ENCODE results near the gene OR10G2. TPM values are rescaled to one million over a fixed set of nuclear protein-coding genes. Genes with fewer than 3 reads are reported as not detected.

OR10G2 gene
- polyA plus RNA-seq, 3 donors = not detected

DNA sequence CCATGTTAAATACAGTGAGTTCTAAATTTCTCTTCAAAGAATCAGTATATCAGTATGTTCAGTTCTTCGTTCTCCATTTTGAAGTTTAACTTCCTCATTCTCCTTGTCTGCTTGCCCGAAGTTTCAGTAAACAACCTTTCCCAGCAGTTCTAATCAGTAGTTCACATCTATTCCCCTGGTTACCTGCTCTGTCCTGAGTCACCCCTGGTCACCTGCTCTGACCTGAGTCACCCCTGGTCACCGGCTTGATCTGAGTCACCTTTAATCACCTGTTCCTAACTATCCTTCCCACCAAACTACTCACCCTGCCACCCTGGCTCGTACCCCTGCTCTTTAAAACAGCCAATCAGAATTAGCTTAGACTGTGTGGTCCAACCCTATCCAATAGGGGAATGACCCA is 45.4 kb downstream of the OR10G2 start:
- Histone ChIP-seq H3K27me3 (ENCODE audit: control insufficient read depth in 2 of 2, insufficient read depth in 2 of 2, low read length in 2 of 2) (no peaks in the 10 kb centered on the region), H4K20me1 (ENCODE audit: insufficient read depth, low read length) (no peaks in the 10 kb centered on the region), H3K4me2 (replicated peaks; ENCODE audit: extremely low read depth, low read length, poor library complexity, severe bottlenecking) (no peak overlapping the region), H3K27ac (ENCODE audit: low read depth in 1 of 2, low read length in 2 of 2) (no peak overlapping the region), H3K4me3 (replicated peaks in 1 of 3; ENCODE audit: low read depth in 2 of 3, low read length in 3 of 3) (no peak overlapping the region), H3K9ac (ENCODE audit: insufficient read depth, low read length, poor library complexity, severe bottlenecking) (no peak overlapping the region), H3K79me2 (ENCODE audit: insufficient read depth, low read length) (no peaks in the 10 kb centered on the region), H3K4me1 (ENCODE audit: control insufficient read depth in 1 of 2, insufficient read depth in 2 of 2, low read length in 2 of 2) (no peaks in the 10 kb centered on the region), H3K9me3 (replicated peaks in 1 of 2; ENCODE audit: control insufficient read depth in 1 of 2, insufficient read depth in 1 of 2, low read length in 2 of 2) (peaks cover 21 to 24% of the 10 kb centered on the region in 2 donors), H2AFZ (ENCODE audit: insufficient read depth, low read depth, low read length, poor library complexity, severe bottlenecking) (no peak overlapping the region), H3K36me3 (replicated peaks in 1 of 2; ENCODE audit: control insufficient read depth in 1 of 2, insufficient read depth in 2 of 2, low read length in 2 of 2) (no peaks in the 10 kb centered on the region)
- intact Hi-C loops (cut with micrococcal nuclease) = no loop called here
- peaks cover 21 to 39% (median 29%) of the 10 kb centered on the region in 7 donors for H3K9me3 Mint-ChIP-seq
- WGBS (ENCODE audit: insufficient coverage) = 78% methylated on average over 3 of the region's 4 CpGs
- no peak overlapping the region for H3K4me3 Mint-ChIP-seq
- TF ChIP-seq, protein P1, sequence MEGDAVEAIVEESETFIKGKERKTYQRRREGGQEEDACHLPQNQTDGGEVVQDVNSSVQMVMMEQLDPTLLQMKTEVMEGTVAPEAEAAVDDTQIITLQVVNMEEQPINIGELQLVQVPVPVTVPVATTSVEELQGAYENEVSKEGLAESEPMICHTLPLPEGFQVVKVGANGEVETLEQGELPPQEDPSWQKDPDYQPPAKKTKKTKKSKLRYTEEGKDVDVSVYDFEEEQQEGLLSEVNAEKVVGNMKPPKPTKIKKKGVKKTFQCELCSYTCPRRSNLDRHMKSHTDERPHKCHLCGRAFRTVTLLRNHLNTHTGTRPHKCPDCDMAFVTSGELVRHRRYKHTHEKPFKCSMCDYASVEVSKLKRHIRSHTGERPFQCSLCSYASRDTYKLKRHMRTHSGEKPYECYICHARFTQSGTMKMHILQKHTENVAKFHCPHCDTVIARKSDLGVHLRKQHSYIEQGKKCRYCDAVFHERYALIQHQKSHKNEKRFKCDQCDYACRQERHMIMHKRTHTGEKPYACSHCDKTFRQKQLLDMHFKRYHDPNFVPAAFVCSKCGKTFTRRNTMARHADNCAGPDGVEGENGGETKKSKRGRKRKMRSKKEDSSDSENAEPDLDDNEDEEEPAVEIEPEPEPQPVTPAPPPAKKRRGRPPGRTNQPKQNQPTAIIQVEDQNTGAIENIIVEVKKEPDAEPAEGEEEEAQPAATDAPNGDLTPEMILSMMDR (IDR thresholded peaks at IDR 0.05) = no peak
- no peaks in the 10 kb centered on the region for H3K36me3 Mint-ChIP-seq
- no peak overlapping the region for H3K27ac Mint-ChIP-seq
- H3K4me1 Mint-ChIP-seq = no peaks in the 10 kb centered on the region
- H3K27me3 Mint-ChIP-seq (ENCODE audit: low read depth in 3 of 3) = peaks cover 2 to 6% (median 4%) of the 10 kb centered on the region in 3 donors
- no peak for DNase-seq

Other genes with a start within 250 kb of the OR10G2 start
- gene CHD8, start 178.8 kb downstream of the OR10G2 start, polyA plus RNA-seq = 10 to 100 TPM in 2 of 3 donors, 1 to 10 TPM in 1; 8.2 to 34.2 (median 15.1) TPM
- gene RAB2B, start 158.0 kb downstream of the OR10G2 start, polyA plus RNA-seq = 1 to 10 TPM; 2.1 to 9.9 (median 5.1) TPM
- gene TOX4, start 157.7 kb downstream of the OR10G2 start, polyA plus RNA-seq = 10 to 100 TPM; 28.3 to 73.1 (median 68.5) TPM
- 100 to 1,000 TPM in 1 of 3 donors, 10 to 100 TPM in 1, 1 to 10 TPM in 1; 9.5 to 116 (median 10.8) TPM for gene METTL3, start 123.6 kb downstream of the OR10G2 start, polyA plus RNA-seq
- not detected for gene SALL2, start 108.6 kb downstream of the OR10G2 start, polyA plus RNA-seq
- gene OR10G3, start 54.9 kb downstream of the OR10G2 start, polyA plus RNA-seq = not detected
- not detected for gene OR4E2, start 18.9 kb upstream of the OR10G2 start, polyA plus RNA-seq
- gene OR4E1, start 38.9 kb upstream of the OR10G2 start, polyA plus RNA-seq = not detected